SKM-1 (cell line): ENCODE measurements around the gene ARPC2.

ENCODE experiments used
- DNase-seq: peaks from one replicate; lab custom pipeline; 2025; ENCODE audit not compliant: unreplicated experiment; lab: John Stamatoyannopoulos, UW

The ARPC2 gene

GRCh38 chr2:218216336-218216673 is 684 bp upstream of the ARPC2 start:
- no peak for DNase-seq

- DNase-seq, result no peak
Observed at GRCh38 chr2:218217360-218218267, 625 bp downstream of the ARPC2 start.

DNA sequence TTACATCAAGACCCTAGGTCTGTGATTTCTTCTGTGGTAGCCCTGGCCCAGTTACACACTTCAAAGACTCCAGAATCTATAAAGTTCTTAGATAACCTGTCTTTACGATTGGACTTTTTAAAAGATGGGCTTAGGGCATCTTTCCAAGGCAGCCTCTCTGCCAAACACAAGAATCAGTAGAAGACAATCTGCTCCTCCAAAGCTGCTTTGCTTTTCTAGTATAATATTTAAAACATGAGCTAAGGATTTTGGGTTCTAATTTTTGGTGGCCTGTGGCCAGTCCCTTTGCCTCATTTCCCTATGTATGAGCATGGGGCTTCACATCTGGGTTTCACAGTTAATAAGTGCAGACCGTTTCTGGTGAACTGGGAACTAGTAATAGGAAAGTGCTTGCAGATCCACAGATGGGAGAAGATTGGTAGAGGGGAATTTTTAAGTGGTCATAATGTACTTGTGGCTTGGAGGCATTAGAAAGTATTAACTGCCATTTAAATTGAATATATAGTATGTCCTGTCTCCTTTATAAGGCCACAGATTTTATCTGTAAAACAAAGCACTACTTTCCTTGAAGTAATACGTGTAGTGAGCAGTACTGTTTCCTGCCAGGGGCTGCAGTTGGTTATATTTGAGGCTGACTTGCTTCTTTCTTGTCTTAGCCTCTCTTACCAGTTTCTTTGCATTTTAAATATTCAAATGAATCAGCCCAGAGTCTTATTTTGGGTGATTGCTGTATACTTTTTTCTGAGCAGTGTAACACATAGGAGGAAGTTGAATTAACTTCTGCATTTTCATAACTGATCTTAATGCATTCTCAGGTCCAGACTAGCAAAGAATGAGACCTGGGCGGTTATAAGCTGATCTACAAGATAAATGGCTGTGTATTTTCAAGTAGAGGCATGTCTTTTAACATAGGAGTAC is 1.5 kb downstream of the ARPC2 start:
- peak; percentile 59 for DNase-seq

GRCh38 chr2:218219934-218220333 is 2.9 kb downstream of the ARPC2 start:
- no peak for DNase-seq

DNA sequence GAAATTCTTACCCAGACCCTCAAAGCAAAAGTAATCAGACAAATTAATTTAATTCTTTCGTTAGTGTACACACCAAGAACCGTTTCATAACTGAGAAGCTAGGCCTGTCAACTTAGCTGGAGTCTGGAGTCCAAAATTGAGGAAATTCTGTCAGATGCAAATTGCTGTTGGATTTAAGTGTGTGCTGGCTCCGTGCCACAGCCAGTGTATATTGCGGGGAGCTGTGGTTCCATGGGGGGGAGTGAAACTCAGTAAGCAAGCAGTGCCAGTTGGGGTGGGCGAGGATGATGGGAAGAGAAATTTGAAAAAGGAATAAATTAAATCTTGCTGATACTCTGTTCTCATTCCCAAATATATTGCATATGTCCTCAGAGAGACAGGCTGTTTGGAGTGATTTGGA is 4.0 kb downstream of the ARPC2 start:
- DNase-seq, result no peak

GRCh38 chr2:218223046-218223445 is 6.1 kb downstream of the ARPC2 start:
- no peak for DNase-seq

DNA sequence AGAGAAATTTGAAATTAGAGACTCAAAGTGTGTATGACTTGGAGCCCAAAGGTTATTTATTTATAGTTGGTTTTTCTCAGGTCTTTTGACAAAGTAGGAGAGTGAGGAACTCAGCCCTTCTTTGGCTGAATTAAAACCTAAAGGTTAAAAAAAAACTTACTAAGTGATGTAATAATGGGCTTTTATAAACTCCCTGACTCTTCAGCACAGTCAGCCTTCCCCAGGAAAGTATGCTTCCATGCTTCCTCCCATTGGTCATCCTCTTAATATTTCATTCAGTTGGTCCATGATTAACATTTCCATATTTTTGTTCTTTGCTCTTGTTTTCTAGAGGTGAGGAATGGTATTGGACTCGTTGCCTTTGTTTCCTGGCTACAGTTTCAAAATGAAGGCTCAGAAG is 7.2 kb downstream of the ARPC2 start:
- DNase-seq, result no peak

DNA sequence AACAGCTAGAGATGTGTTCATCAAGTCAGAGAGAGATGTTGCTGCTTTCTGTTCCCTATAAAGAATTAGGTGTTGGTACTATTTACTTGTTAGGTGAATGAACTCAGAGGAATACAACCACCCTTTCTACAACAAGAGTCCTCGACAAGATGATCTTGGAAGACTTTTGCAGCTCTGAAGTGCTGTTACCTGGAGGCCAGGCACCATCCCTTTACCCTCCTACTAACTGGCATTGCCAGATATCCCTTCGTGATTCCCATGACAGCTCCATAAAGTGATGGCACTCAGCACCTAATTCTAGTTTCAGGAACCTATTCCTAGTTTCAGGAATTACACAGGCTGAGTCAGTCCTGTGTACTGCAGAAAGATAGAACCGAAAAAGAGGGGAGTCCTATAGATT is 9.9 kb downstream of the ARPC2 start:
- DNase-seq, result no peak

GRCh38 chr2:218228366-218229090 is 11.5 kb downstream of the ARPC2 start:
- DNase-seq, result no peak

- DNase-seq, result peak; percentile 85
Observed at GRCh38 chr2:218229239-218229638, 12.2 kb downstream of the ARPC2 start.

DNA sequence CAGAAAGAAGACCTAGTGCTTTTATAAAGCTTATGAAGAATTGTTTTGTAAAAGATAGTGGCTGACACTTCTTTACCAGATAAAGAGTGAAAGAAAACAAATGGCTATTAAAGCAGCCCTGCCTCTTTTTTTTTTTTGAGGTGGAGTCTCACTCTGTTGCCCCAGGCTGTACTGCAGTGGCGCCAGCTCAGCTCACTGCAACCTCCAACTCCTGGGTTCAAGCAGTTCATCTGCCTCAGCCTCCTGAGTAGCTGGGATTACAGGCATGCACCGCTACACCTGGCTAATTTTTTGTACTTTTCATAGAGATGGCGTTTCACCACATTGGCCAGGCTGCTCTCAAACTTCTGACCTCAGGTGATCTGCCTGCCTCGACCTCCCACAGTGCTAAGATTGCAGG is 12.9 kb downstream of the ARPC2 start:
- no peak for DNase-seq

GRCh38 chr2:218230882-218231281 is 13.9 kb downstream of the ARPC2 start:
- DNase-seq, result peak; percentile 25

DNA sequence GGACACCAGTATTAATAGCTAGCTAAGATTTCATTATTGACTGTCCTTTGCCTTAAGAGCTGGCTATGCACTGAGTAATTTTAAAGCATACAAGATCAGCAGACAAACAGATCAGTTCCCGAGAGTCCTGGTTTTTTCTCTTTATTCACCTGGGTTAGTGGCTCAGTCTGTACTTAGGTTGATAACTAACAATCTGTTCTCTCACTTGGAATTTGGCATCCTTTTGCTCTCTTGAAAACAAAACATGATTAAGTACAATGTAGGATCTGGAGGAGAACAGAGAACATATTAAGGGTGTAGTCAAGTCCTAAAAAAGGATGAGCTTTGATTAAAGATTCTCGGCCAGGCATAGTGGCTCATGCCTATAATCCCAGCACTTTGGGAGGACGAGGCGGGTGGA is 16.6 kb downstream of the ARPC2 start:
- no peak for DNase-seq

GRCh38 chr2:218234521-218234920 is 17.5 kb downstream of the ARPC2 start:
- DNase-seq, result no peak

DNA sequence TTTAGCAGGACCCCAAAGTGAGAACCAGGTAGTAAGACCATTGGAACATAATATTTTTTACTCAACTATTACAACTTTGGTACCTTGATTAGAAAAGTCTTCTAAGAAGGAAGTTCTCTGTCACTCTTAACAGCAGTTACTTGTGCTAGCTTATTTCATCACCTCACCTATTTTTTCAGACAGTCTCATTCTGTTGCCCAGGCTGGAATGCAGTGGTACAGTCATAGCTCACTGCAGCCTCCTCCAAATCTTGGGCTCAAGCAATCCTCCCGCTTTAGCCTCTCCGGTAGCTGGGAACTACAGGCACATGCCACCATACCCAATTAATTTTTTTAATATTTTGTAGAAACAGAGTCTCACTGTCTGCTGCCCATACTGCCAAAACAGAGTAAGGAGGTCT is 18.0 kb downstream of the ARPC2 start:
- no peak for DNase-seq

DNA sequence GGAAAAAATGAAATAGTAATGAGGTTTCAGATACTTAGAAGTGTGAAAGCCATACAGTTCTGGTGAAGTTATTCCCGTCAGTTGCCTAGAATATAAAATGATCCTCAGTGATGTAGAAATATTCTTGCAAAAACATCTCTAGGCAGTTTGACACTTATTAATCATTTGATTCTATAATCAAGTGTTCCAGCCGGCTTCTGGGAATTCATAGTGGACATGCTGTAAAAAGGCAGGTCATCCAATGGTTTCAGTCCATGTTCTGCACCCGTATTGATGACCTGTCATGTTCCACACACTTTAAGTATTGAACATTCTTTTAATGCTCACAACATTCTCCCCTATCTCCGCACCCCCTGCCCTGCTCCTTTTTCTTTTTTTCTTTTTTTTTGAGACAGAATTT is 19.8 kb downstream of the ARPC2 start:
- DNase-seq, result no peak

DNA sequence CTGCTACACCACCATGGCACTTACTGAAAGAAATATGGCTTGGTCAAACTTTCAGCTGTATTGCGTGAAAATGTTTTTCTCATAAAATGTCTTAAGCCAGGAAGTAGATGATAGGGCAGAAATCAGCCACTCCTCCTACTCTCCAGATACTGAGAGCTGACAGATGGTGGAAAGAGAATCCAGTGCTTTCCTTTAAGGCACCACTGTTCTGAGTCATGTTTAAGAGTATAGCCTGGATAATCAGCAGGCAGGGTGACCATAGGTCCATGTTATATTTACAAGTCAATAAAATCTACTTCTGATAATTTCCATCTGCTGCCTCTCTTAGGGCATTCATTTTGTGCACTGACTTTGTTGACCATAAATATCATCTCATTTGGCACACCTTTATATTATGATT is 21.9 kb downstream of the ARPC2 start:
- no peak for DNase-seq

DNA sequence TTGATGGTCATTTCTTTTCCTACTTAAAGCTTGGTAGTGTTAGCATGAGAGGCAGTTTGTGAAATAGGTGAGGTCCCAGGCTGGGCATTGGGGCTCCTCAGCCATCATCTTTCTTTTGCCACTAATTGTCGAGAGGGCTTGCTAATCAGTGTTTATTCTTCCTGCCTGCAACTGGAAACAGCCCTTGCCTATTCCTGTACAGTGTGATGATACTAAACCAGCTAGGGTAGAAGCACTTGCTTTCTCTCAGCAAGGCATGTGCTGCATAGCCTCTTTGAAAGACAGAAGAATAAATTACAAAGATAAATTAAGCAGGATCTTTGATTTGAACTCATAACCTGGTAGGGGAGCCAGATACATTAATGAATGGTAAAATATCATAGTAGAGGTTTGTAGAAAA is 27.2 kb downstream of the ARPC2 start:
- no peak for DNase-seq

- no peak for DNase-seq
Observed at GRCh38 chr2:218244665-218245064, 27.7 kb downstream of the ARPC2 start.

DNA sequence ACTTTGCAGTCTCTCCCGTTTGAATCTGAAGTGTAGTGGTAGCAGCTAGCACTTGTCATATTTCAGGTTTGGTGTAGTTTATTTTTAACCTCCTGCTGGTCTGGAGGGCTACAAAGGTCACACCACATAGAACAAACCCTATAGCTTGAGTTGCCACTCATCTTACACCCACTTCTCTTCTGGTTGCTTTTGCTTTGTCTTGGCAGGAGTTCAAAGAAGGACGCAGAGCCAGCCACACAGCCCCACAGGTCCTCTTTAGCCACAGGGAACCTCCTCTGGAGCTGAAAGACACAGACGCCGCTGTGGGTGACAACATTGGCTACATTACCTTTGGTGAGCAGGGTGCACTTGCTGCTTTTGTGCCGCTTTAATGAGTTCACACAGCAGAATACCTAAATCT is 28.2 kb downstream of the ARPC2 start:
- DNase-seq, result no peak

GRCh38 chr2:218249691-218250090 is 32.7 kb downstream of the ARPC2 start:
- no peak for DNase-seq
